ENCODE results near the gene DERA.

The DERA gene

DNA sequence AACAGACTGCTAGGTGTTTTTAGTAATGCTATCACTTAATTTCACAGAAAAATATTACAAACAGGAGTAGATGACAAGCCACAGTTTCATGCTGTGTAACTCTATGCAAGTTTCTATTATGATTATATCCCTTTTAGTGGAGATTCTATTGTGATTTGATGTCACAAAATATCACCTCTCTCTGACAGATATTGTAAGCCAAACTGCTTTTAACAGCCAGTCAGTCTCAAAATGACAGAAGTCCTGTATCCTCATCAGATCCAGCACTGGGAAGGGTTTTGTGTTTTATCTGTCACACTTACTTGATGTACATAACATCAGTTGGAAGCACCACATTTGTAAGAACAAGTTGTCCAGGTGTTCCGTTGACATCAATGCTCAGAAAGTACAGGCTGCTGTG is 164.8 kb downstream of the DERA start:
- DNase-seq (ENCODE audit: low spot score): no peak

DNA sequence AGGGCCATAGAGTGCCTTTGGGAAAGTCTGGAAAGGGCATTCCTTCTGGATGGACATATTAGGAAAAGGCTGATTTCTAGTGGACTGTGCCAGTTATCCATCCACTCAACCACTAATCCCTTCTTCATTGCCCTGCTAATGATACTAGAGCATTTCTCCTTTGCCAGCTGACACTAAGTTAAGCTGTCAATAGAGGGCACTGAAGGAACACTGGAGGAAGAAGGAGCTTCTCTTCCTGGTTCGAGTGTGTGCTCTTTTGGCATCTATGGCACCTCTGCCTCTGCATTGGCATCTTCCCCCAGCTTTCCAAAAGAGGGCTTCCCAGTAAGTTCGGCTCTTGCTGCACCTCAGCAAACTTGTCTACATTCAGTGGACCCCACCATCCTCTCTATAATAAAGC is 165.4 kb downstream of the DERA start:
- DNase-seq (ENCODE audit: low spot score): no peak

DNA sequence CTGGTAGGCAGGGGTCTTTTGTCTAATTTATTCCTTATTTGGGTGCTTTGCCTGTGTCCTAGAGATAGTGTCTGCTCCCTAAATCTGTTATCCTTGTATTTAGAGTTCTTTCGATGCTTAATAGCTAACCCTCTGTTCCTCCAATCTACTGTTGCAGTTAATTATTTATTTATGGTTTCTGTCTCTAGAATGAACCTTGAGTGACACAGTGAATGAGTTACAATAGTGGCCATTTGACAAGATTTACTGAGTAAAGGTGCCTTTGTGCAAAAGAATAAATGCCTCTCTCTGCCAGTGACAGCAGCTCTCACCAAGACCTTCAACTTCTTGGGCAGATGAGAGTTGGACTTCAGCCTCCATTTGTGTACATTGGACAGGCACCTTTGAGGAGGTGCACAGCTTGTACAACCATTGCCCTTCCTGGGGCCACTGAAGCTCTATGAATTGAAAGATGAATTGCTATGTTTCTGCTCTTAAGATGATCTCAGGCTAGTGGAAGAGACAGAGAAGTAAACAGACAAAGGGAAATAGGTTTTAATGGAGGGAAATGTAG is 165.9 kb downstream of the DERA start:
- DNase-seq (ENCODE audit: low spot score): no peak

DNA sequence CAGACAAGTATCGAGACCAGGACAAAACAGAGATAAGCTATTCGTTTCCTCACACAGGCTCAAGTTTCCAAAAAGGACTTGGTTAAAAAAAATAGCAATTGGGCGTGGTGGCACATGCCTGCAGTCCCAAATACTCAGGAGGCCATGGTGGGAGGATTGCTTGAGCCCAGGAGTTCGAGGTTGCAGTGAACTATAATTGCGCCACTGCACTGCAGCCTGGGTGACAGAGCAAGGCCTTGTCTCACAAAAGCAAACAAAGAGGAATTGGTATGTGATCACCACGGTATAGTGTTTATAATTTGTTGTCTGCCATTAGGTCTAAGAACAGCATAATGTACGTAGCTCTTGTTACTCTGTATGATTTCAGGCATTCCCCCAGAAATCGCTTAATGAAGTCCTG is 175.3 kb downstream of the DERA start:
- no peak for DNase-seq (ENCODE audit: low spot score)

DNA sequence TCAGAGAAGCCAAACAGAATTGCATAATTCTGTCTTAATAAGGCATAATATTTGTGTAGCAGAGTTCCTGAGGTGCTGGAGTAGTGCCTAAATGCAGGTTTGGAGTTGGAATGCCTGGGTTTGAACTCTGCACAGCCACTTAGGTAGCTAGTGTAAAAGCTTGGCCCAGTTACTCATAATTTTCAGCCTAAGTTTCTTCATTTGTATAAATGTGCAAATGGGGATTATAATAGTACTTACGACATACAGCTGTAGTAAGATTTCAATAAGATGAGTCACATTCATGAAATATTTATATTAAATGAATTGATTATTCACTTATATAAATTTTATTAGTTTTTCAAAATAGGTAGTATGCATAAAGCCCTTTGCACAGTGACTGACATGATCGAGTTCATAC is 175.8 kb downstream of the DERA start:
- no peak for DNase-seq (ENCODE audit: low spot score)
